ENCODE results near the gene ATXN7L1. TPM values are rescaled to one million over a fixed set of nuclear protein-coding genes. Genes with fewer than 3 reads are reported as not detected.

ATXN7L1 gene
- polyA plus RNA-seq, 1 of the 3 experiments (the other 2 are of a cell fraction): 6.0 TPM

DNA sequence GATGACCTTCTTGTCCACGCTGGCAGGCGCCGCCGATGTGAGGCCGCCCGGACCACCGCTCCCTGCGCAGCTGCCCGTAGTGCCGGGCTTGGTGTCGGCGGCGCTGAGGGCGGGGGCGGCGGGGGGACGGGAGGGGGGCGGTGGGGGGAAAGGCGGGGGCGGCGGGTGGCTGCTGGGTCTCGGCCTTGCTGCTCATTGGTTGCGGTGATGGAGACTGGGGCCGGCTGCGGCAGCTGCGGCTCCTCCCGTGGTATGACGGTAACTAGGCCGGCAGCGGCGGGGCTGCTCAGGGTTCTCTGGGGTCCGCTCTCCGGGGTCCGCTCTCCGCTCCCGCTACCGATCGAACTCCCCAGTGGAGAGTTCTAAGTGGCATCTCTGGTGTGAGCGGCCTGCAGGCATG is 293.3 kb downstream of the ATXN7L1 start:
- H3K4me3 ChIP-seq (ENCODE audit: low read depth in 2 of 2, low read length in 1 of 2): no peak overlapping the region
- H3K4me1 ChIP-seq (ENCODE audit: control insufficient read depth in 1 of 2, insufficient read depth in 2 of 2, low read depth in 1 of 2, low read length in 1 of 2): no peaks in the 10 kb centered on the region; a peak in 1 of 4 replicates
- TF ChIP-seq, protein P1, sequence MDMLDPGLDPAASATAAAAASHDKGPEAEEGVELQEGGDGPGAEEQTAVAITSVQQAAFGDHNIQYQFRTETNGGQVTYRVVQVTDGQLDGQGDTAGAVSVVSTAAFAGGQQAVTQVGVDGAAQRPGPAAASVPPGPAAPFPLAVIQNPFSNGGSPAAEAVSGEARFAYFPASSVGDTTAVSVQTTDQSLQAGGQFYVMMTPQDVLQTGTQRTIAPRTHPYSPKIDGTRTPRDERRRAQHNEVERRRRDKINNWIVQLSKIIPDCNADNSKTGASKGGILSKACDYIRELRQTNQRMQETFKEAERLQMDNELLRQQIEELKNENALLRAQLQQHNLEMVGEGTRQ (IDR thresholded peaks at IDR 0.05; ENCODE audit: borderline replicate concordance, low read depth, low read length): no peak
- TF ChIP-seq, protein P2, sequence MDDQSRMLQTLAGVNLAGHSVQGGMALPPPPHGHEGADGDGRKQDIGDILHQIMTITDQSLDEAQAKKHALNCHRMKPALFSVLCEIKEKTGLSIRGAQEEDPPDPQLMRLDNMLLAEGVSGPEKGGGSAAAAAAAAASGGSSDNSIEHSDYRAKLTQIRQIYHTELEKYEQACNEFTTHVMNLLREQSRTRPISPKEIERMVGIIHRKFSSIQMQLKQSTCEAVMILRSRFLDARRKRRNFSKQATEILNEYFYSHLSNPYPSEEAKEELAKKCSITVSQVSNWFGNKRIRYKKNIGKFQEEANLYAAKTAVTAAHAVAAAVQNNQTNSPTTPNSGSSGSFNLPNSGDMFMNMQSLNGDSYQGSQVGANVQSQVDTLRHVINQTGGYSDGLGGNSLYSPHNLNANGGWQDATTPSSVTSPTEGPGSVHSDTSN (IDR thresholded peaks at IDR 0.05): no peak
- TF ChIP-seq, protein P3, sequence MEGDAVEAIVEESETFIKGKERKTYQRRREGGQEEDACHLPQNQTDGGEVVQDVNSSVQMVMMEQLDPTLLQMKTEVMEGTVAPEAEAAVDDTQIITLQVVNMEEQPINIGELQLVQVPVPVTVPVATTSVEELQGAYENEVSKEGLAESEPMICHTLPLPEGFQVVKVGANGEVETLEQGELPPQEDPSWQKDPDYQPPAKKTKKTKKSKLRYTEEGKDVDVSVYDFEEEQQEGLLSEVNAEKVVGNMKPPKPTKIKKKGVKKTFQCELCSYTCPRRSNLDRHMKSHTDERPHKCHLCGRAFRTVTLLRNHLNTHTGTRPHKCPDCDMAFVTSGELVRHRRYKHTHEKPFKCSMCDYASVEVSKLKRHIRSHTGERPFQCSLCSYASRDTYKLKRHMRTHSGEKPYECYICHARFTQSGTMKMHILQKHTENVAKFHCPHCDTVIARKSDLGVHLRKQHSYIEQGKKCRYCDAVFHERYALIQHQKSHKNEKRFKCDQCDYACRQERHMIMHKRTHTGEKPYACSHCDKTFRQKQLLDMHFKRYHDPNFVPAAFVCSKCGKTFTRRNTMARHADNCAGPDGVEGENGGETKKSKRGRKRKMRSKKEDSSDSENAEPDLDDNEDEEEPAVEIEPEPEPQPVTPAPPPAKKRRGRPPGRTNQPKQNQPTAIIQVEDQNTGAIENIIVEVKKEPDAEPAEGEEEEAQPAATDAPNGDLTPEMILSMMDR (IDR thresholded peaks at IDR 0.05): no peak
- TF ChIP-seq, protein P4, sequence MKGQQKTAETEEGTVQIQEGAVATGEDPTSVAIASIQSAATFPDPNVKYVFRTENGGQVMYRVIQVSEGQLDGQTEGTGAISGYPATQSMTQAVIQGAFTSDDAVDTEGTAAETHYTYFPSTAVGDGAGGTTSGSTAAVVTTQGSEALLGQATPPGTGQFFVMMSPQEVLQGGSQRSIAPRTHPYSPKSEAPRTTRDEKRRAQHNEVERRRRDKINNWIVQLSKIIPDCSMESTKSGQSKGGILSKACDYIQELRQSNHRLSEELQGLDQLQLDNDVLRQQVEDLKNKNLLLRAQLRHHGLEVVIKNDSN (IDR thresholded peaks at IDR 0.05; ENCODE audit: borderline replicate concordance, low read depth): no peak
- 99% methylated on average over 20 of the region's 39 CpGs for WGBS (ENCODE audit: low lambda C conversion rate)
- no peak overlapping the region for H2AFZ ChIP-seq (ENCODE audit: low read depth)
- H3K27me3 ChIP-seq (ENCODE audit: insufficient read depth): no peaks in the 10 kb centered on the region
- H3K9me2 ChIP-seq: no peaks in the 10 kb centered on the region
- H3K4me2 ChIP-seq: no peak overlapping the region
- H3K79me2 ChIP-seq (ENCODE audit: insufficient read depth): no peaks in the 10 kb centered on the region
- no peak overlapping the region for H3K9ac ChIP-seq
- CTCF ChIA-PET: no interaction called here
- no peak overlapping the region for H3K27ac ChIP-seq (ENCODE audit: low read depth in 2 of 2, low read length in 1 of 2)
- POLR2A ChIA-PET: no interaction called here
- peaks cover 11% of the 10 kb centered on the region for H3F3A ChIP-seq (replicated peaks; ENCODE audit: insufficient read depth)
- no peaks in the 10 kb centered on the region for H3K36me3 ChIP-seq (replicated peaks in 1 of 2; ENCODE audit: control insufficient read depth in 1 of 2, insufficient read depth in 2 of 2, low read length in 1 of 2)
- H3K9me3 ChIP-seq: no peaks in the 10 kb centered on the region
- H4K20me1 ChIP-seq (ENCODE audit: insufficient read depth): no peaks in the 10 kb centered on the region
- no peak for DNase-seq

DNA sequence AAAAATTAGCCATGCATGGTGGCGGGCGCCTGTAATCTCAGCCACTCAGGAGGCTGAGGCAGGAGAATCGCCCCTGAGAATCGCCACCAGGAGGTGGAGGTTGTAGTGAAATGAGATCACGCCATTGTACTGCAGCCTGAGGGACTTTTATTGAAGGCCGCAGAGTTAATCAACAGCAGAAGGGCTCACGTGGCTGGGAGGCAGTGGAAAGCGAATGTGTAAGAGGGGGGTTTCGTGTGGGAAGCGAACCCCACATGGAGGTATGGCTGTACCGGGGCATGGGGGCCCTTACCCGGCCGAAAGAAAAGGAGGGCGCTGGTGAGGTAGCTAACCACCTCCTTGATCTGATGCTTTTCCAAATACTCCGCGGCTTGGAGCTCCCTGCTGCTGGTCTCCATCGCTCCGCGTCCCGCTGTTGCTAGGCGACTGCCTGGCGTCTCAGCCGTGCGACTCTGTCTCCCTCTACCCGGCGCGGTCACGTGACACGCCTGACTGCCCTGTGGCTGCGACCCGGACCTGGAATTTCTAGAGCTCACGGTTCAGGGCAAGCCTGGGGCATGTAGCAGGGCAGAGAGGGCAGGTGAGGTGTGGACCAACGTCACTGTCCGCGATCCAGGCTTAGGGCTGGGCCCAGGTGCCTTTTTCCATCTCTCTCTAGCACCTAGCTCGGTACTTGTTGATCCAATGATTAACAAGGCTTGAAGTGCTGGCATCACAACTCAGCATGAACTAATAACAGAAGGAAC is 295.2 kb downstream of the ATXN7L1 start, which contains the start of gene EFCAB10:
Gene EFCAB10, minus strand, starts transcription at position 428 of the 746 bp plus-strand sequence. Its CDS starts 30 bp downstream, at position 398.
- Histone ChIP-seq H3K9me2 (no peaks in the 10 kb centered on the region), H3F3A (replicated peaks; ENCODE audit: insufficient read depth) (peaks cover 16% of the 10 kb centered on the region), H4K20me1 (ENCODE audit: insufficient read depth) (no peaks in the 10 kb centered on the region), H3K4me1 (ENCODE audit: control insufficient read depth in 1 of 2, insufficient read depth in 2 of 2, low read depth in 1 of 2, low read length in 1 of 2) (no peaks in the 10 kb centered on the region; a peak in 1 of 4 replicates), H3K4me3 (ENCODE audit: low read depth in 2 of 2, low read length in 1 of 2) (peak within 1 kb of the TSS; percentile 55 to 61), H3K27ac (ENCODE audit: low read depth in 2 of 2, low read length in 1 of 2) (peak within 1 kb of the TSS in 1 of 2 experiments; percentile 56; a peak in 1 of 4 replicates), H3K79me2 (ENCODE audit: insufficient read depth) (no peaks in the 10 kb centered on the region), H2AFZ (ENCODE audit: low read depth) (peak within 1 kb of the TSS; percentile 90), H3K9ac (peak within 1 kb of the TSS; percentile 44), H3K36me3 (replicated peaks in 1 of 2; ENCODE audit: control insufficient read depth in 1 of 2, insufficient read depth in 2 of 2, low read length in 1 of 2) (no peaks in the 10 kb centered on the region), H3K4me2 (peak within 1 kb of the TSS; percentile 67), H3K9me3 (no peaks in the 10 kb centered on the region), H3K27me3 (ENCODE audit: insufficient read depth) (no peaks in the 10 kb centered on the region)
- WGBS (ENCODE audit: low lambda C conversion rate): 8% methylated on average over 29 of the region's 36 CpGs
- ChIA-PET POLR2A (interaction anchor here (0.6 to 1.2 kb wide), 5 partner anchors 13 to 193 kb away, joined by 3 to 4 read pairs (median 3); partner anchors contain the start of gene RINT1), CTCF (interaction anchor here (0.8 to 1.3 kb wide), 12 partner anchors 8 to 214 kb away, joined by 3 to 10 read pairs (median 3); no protein-coding TSS in a partner anchor)
- DNase-seq: peak; percentile 98
- peak; percentile 59 for TF ChIP-seq POLR2AphosphoS5 (IDR thresholded peaks at IDR 0.05; ENCODE audit: low read depth, low read length)
- TF ChIP-seq, protein P5, sequence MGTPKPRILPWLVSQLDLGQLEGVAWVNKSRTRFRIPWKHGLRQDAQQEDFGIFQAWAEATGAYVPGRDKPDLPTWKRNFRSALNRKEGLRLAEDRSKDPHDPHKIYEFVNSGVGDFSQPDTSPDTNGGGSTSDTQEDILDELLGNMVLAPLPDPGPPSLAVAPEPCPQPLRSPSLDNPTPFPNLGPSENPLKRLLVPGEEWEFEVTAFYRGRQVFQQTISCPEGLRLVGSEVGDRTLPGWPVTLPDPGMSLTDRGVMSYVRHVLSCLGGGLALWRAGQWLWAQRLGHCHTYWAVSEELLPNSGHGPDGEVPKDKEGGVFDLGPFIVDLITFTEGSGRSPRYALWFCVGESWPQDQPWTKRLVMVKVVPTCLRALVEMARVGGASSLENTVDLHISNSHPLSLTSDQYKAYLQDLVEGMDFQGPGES (IDR thresholded peaks at IDR 0.05; ENCODE audit: low read depth, low read length): no peak
- TF ChIP-seq, protein P6, sequence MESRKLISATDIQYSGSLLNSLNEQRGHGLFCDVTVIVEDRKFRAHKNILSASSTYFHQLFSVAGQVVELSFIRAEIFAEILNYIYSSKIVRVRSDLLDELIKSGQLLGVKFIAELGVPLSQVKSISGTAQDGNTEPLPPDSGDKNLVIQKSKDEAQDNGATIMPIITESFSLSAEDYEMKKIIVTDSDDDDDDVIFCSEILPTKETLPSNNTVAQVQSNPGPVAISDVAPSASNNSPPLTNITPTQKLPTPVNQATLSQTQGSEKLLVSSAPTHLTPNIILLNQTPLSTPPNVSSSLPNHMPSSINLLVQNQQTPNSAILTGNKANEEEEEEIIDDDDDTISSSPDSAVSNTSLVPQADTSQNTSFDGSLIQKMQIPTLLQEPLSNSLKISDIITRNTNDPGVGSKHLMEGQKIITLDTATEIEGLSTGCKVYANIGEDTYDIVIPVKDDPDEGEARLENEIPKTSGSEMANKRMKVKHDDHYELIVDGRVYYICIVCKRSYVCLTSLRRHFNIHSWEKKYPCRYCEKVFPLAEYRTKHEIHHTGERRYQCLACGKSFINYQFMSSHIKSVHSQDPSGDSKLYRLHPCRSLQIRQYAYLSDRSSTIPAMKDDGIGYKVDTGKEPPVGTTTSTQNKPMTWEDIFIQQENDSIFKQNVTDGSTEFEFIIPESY (IDR thresholded peaks at IDR 0.05; ENCODE audit: borderline replicate concordance, low read depth): no peak
- TF ChIP-seq TAF1 (IDR thresholded peaks at IDR 0.05; ENCODE audit: borderline replicate concordance, low read depth, low read length): 0 out of 2 replicates have a peak, but pooled peaks have one; percentile 17
- TF ChIP-seq MXI1 (IDR thresholded peaks at IDR 0.05; ENCODE audit: low read depth, low read length): peak; percentile 96
- TF ChIP-seq ELF1 (IDR thresholded peaks at IDR 0.05): no peak
- peak; percentile 94 for TF ChIP-seq SIN3A (IDR thresholded peaks at IDR 0.05; ENCODE audit: borderline replicate concordance, low read depth, low read length)
- no peak for TF ChIP-seq EZH2phosphoT487 (IDR thresholded peaks at IDR 0.05; ENCODE audit: borderline replicate concordance, low read depth)
- TF ChIP-seq, protein P3 (IDR thresholded peaks at IDR 0.05): peak; percentile 27
- no peak for TF ChIP-seq GABPA (IDR thresholded peaks at IDR 0.05; ENCODE audit: low read depth)

Data from SK-N-SH (cell line).